H9 (cell line): ENCODE data around the gene ANGEL2. TPM values are rescaled to one million over a fixed set of nuclear protein-coding genes. Genes with fewer than 3 reads are reported as not detected.

Experiments
- DNase-seq: peaks from one replicate; pipeline ENCODE4 v3.0.0-alpha.2; 2017
- H2AFZ ChIP-seq: one replicate; pipeline ENCODE4 v1.6.1; 2013; ENCODE audit warnings: mild to moderate bottlenecking, low read length, control low read depth, moderate library complexity
- H2AK5ac ChIP-seq: 2 replicates; pipeline ENCODE4 v1.6.1; 2013; ENCODE audit warnings: low read length, control low read depth, mixed read lengths; ENCODE audit not compliant: insufficient read length
- H2BK120ac ChIP-seq: one replicate; pipeline ENCODE4 v1.6.1; 2013; ENCODE audit warnings: low read depth, mild to moderate bottlenecking, low read length, control low read depth, inconsistent platforms; ENCODE audit not compliant: poor library complexity, severe bottlenecking
- H2BK12ac ChIP-seq: 2 replicates; pipeline ENCODE4 v1.6.1; 2013; ENCODE audit warnings: low read length, control low read depth, mixed read lengths, low read depth; ENCODE audit not compliant: insufficient read length
- H2BK15ac ChIP-seq: 2 replicates; pipeline ENCODE4 v1.6.1; 2013; ENCODE audit warnings: low read depth, low read length, control low read depth
- H2BK20ac ChIP-seq: one replicate; pipeline ENCODE4 v1.6.1; 2013; ENCODE audit warnings: low read depth, mild to moderate bottlenecking, low read length, control low read depth, inconsistent platforms; ENCODE audit not compliant: poor library complexity, severe bottlenecking
- H2BK5ac ChIP-seq: 2 replicates; pipeline ENCODE4 v1.6.1; 2013; ENCODE audit warnings: low read length, control low read depth, mixed read lengths; ENCODE audit not compliant: insufficient read length
- H3K14ac ChIP-seq: 2 replicates; pipeline ENCODE4 v1.6.1; 2013; ENCODE audit warnings: low read length, control low read depth; ENCODE audit not compliant: insufficient read depth
- H3K18ac ChIP-seq: 2 replicates; pipeline ENCODE4 v1.6.1; 2013; ENCODE audit warnings: low read depth, mild to moderate bottlenecking, mixed read lengths, low read length, control low read depth; ENCODE audit not compliant: insufficient read length
- H3K23ac ChIP-seq: 2 replicates; pipeline ENCODE4 v1.6.1; 2013; ENCODE audit warnings: low read length, control low read depth, mixed read lengths, low read depth; ENCODE audit not compliant: insufficient read length
- H3K23me2 ChIP-seq: 2 replicates; pipeline ENCODE4 v1.6.1; 2013; ENCODE audit warnings: low read depth, mild to moderate bottlenecking, mixed read lengths, low read length, control low read depth; ENCODE audit not compliant: insufficient read length, poor library complexity, severe bottlenecking
- H3K27ac ChIP-seq: 2 replicates; pipeline ENCODE4 v1.5.1; 2013; ENCODE audit warnings: low read length, control low read depth, mixed read lengths, low read depth; ENCODE audit not compliant: insufficient read length
- H3K27me3 ChIP-seq: 2 replicates; pipeline ENCODE4 v1.6.1; 2013; ENCODE audit warnings: low read length, control low read depth, inconsistent platforms; ENCODE audit not compliant: insufficient read depth
- H3K4ac ChIP-seq: 2 replicates; pipeline ENCODE4 v1.6.1; 2013; ENCODE audit warnings: low read depth, mild to moderate bottlenecking, control low read depth, inconsistent platforms, low read length, moderate library complexity
- H3K4me1 ChIP-seq: 2 replicates; pipeline ENCODE4 v1.6.1; 2013; ENCODE audit warnings: low read length, control low read depth, inconsistent platforms; ENCODE audit not compliant: insufficient read depth
- H3K4me2 ChIP-seq: 2 replicates; pipeline ENCODE4 v1.6.1; 2013; ENCODE audit warnings: low read length, control low read depth, mixed read lengths; ENCODE audit not compliant: insufficient read length, insufficient read depth
- H3K56ac ChIP-seq: 2 replicates; pipeline ENCODE4 v1.6.1; 2013; ENCODE audit warnings: low read depth, mild to moderate bottlenecking, mixed read lengths, low read length, control low read depth; ENCODE audit not compliant: insufficient read length
- H3K79me1 ChIP-seq: 2 replicates; pipeline ENCODE4 v1.6.1; 2013; ENCODE audit warnings: low read depth, mild to moderate bottlenecking, moderate library complexity, low read length, control low read depth, inconsistent platforms; ENCODE audit not compliant: insufficient read depth, poor library complexity, severe bottlenecking
- H3K79me2 ChIP-seq: 2 replicates; pipeline ENCODE4 v1.6.1; 2013; ENCODE audit warnings: low read length, control low read depth, inconsistent platforms; ENCODE audit not compliant: insufficient read depth
- H3K9ac ChIP-seq: 2 replicates; pipeline ENCODE4 v1.6.1; 2013; ENCODE audit warnings: low read length, control low read depth, mixed read lengths; ENCODE audit not compliant: insufficient read length; ENCODE audit errors: extremely low read depth
- H3K9me3 ChIP-seq: one replicate; pipeline ENCODE4 v1.6.1; 2013; ENCODE audit warnings: low read depth, low read length, inconsistent platforms; ENCODE audit not compliant: control insufficient read depth
- H3T11ph ChIP-seq: one replicate; pipeline ENCODE4 v1.6.1; 2013; ENCODE audit warnings: mild to moderate bottlenecking, low read length, control low read depth, inconsistent platforms
- H4K20me1 ChIP-seq: one replicate; pipeline ENCODE4 v1.6.1; 2013; ENCODE audit not compliant: control insufficient read depth, insufficient read length, insufficient read depth
- H4K5ac ChIP-seq: 2 replicates; pipeline ENCODE4 v1.6.1; 2013; ENCODE audit warnings: low read depth, mild to moderate bottlenecking, mixed read lengths, low read length, control low read depth; ENCODE audit not compliant: insufficient read length
- H4K8ac ChIP-seq: replicated peaks from 2 replicates; pipeline ENCODE4 v1.6.1; 2013; ENCODE audit warnings: low read length, control low read depth, mixed read lengths, low read depth; ENCODE audit not compliant: insufficient read length
- H4K91ac ChIP-seq: 2 replicates; pipeline ENCODE4 v1.6.1; 2013; ENCODE audit warnings: low read depth, mild to moderate bottlenecking, moderate library complexity, mixed read lengths, low read length, control low read depth; ENCODE audit not compliant: insufficient read length
- H3K27ac Mint-ChIP-seq, 3 experiments: 2 replicates in 2 of 3; 3 replicates in 1 of 3; pipeline ENCODE4 v1.8.0; 2020 to 2021; ENCODE audit warnings: mixed read lengths in 3 of 3, mild to moderate bottlenecking in 1 of 3, moderate library complexity in 1 of 3
- H3K27me3 Mint-ChIP-seq: 2 replicates; pipeline ENCODE4 v1.8.0; 2021; ENCODE audit warnings: low read depth, mild to moderate bottlenecking, moderate library complexity, mixed read lengths
- H3K36me3 Mint-ChIP-seq, 3 experiments: 2 replicates in 2 of 3; 3 replicates in 1 of 3; pipeline ENCODE4 v1.8.0; 2020 to 2021; ENCODE audit warnings: low read depth in 3 of 3, mixed read lengths in 3 of 3; ENCODE audit not compliant: insufficient read depth in 1 of 3
- H3K4me1 Mint-ChIP-seq, 2 experiments: 2 replicates each; pipeline ENCODE4 v1.8.0; 2020; ENCODE audit warnings: mixed read lengths in 2 of 2
- H3K4me3 Mint-ChIP-seq, 2 experiments: 2 replicates in 1 of 2; 3 replicates in 1 of 2; pipeline ENCODE4 v1.8.0; 2020 to 2021; ENCODE audit warnings: mild to moderate bottlenecking in 2 of 2, mixed read lengths in 2 of 2, moderate library complexity in 1 of 2
- H3K9me3 Mint-ChIP-seq, 2 experiments: 2 replicates in 1 of 2; 3 replicates in 1 of 2; pipeline ENCODE4 v1.8.0; 2020; ENCODE audit warnings: mild to moderate bottlenecking in 2 of 2, mixed read lengths in 2 of 2, moderate library complexity in 1 of 2
- CTCF ChIP-seq: fragments of 200-600 bp; sonication (generic); conservative IDR thresholded peaks from 3 replicates; pipeline ENCODE4 v1.8.0; 2021; ENCODE audit warnings: antibody characterized with exemption, mild to moderate bottlenecking
- WGBS: extraction: QIAGEN DNeasy Blood & Tissue Kit; methylation state at CpG from one replicate; pipeline ENCODE4 v1.1.7; 2013; ENCODE audit warnings: missing lambda C conversion rate, low lambda C conversion rate, mixed read lengths; ENCODE audit not compliant: insufficient read length; ENCODE audit errors: extremely low coverage; 5-methylcytosine and 5-hydroxymethylcytosine counted together
- total RNA-seq: library from RNA; stranded (reverse); gene quantifications from 2 replicates; pipeline ENCODE4 v1.2.1, GENCODE V29; 2021

ANGEL2 gene
- total RNA-seq, 1 experiment from 2014 or later = 47.8 TPM

- no peak for DNase-seq
- Histone ChIP-seq H4K20me1 (no peaks in the 10 kb centered on the region), H2AFZ (no peak overlapping the region), H3K4me1 (no peaks in the 10 kb centered on the region; the same call in 1 of the 2 replicates), H3K14ac (no peak overlapping the region), H2BK20ac (no peak overlapping the region), H3K56ac (no peak overlapping the region), H3K23me2 (no peaks in the 10 kb centered on the region), H2BK15ac (no peak overlapping the region), H4K8ac (no peak overlapping the region), H2BK120ac (no peak overlapping the region), H3K23ac (no peak overlapping the region), H3K9me3 (no peaks in the 10 kb centered on the region), H2BK12ac (no peak overlapping the region), H3K79me1 (peaks cover 5% of the 10 kb centered on the region), H4K5ac (no peak overlapping the region), H3K27me3 (no peaks in the 10 kb centered on the region), H2AK5ac (no peak overlapping the region), H3K18ac (no peak overlapping the region), H4K91ac (no peak overlapping the region), H3T11ph (no peak overlapping the region), H2BK5ac (no peak overlapping the region), H3K4me2 (no peak overlapping the region), H3K4ac (no peak overlapping the region), H3K79me2 (peaks cover under 1% of the 10 kb centered on the region; the same call in 1 of the 2 replicates), H3K9ac (no peak overlapping the region), H3K27ac (no peak overlapping the region)
- Mint-ChIP-seq H3K36me3 (peaks cover 0 to 10% (median 5%) of the 10 kb centered on the region in 3 experiments; a peak in 5 of 7 replicates), H3K27ac (no peak overlapping the region), H3K9me3 (peaks cover 2 to 3% of the 10 kb centered on the region in 2 experiments; a peak in 1 of 5 replicates), H3K4me1 (peaks cover 17 to 18% of the 10 kb centered on the region in 2 experiments), H3K4me3 (no peak overlapping the region), H3K27me3 (no peaks in the 10 kb centered on the region)
- WGBS = no CpG with 5 or more reads among the region's 2 CpGs
- no peak for TF ChIP-seq CTCF
These were observed 45.2 kb upstream of the ANGEL2 start for GRCh38 chr1:213060836-213061235.
